Mesenteric fat pad (tissue), 1 donor: ENCODE results near the gene SLC25A44. TPM values are rescaled to one million over a fixed set of nuclear protein-coding genes. Genes with fewer than 3 reads are reported as not detected.
A peak's percentile ranks its signal among the peaks of the same experiment; 100 is the strongest.
"Not testable (repeated sequence)": the region's sequence is repeated elsewhere in the genome, so short reads cannot be mapped to it uniquely, and the experiment has no call there.

Source experiments
- DNase-seq: peaks from one replicate; pipeline ENCODE4 v3.0.0-alpha.2; 2020; ENCODE audit warnings: low spot score
- total RNA-seq: library from RNA; stranded (reverse); fragmentation: NEBNext Ultra II Directional; extraction: Animal tissue kit (Norgen Biotek cat#: 25700); gene quantifications from one replicate; pipeline ENCODE4 v1.2.1, GENCODE V29; 2021
- donor health status: DM: yes; HTN: yes; CAD: no.

SLC25A44 gene
- total RNA-seq, 1 donor from 2014 or later, result 34.3 TPM

- DNase-seq, result peak; percentile 74
Measured at GRCh38 chr1:156200044-156200443, 6.1 kb downstream of the SLC25A44 start.

- no peak for DNase-seq
Measured at GRCh38 chr1:156203331-156203730, 9.4 kb downstream of the SLC25A44 start.

- peak; percentile 33 for DNase-seq
Measured at GRCh38 chr1:156204686-156205085, 10.8 kb downstream of the SLC25A44 start.

- DNase-seq, result no peak
Measured at GRCh38 chr1:156211243-156211642, 17.3 kb downstream of the SLC25A44 start.

- DNase-seq, result no peak
Measured at GRCh38 chr1:156212130-156212529, 18.2 kb downstream of the SLC25A44 start.

GRCh38 chr1:156212833-156213643 lies 19.1 kb downstream of the SLC25A44 start, which contains the start of gene PMF1:
PMF1 (plus strand) TSS chr1:156213007; CDS start chr1:156213016, 9 bp downstream.
- peak; percentile 98 for DNase-seq

- no peak for DNase-seq
Measured at GRCh38 chr1:156213644-156213966, 19.7 kb downstream of the SLC25A44 start.

GRCh38 chr1:156214024-156214748 lies 20.3 kb downstream of the SLC25A44 start:
- no peak for DNase-seq

GRCh38 chr1:156216361-156217086 lies 22.6 kb downstream of the SLC25A44 start:
- DNase-seq, result not testable (repeated sequence)

- no peak for DNase-seq
Measured at GRCh38 chr1:156217871-156218270, 24.0 kb downstream of the SLC25A44 start.

- no peak for DNase-seq
Measured at GRCh38 chr1:156220226-156220625, 26.3 kb downstream of the SLC25A44 start.

GRCh38 chr1:156221986-156222692 lies 28.2 kb downstream of the SLC25A44 start:
- no peak for DNase-seq

GRCh38 chr1:156225677-156226014 lies 31.7 kb downstream of the SLC25A44 start:
- DNase-seq, result no peak

GRCh38 chr1:156226116-156226538 lies 32.2 kb downstream of the SLC25A44 start:
- no peak for DNase-seq

GRCh38 chr1:156226782-156227181 lies 32.9 kb downstream of the SLC25A44 start:
- no peak for DNase-seq

GRCh38 chr1:156228501-156228900 lies 34.6 kb downstream of the SLC25A44 start:
- no peak for DNase-seq

GRCh38 chr1:156229809-156230472 lies 36.0 kb downstream of the SLC25A44 start:
- no peak for DNase-seq

- DNase-seq, result no peak
Measured at GRCh38 chr1:156230473-156230837, 36.6 kb downstream of the SLC25A44 start.

GRCh38 chr1:156232201-156232894 lies 38.4 kb downstream of the SLC25A44 start:
- no peak for DNase-seq
